Activated CD4-positive, alpha-beta T cell treated with anti-CD3 and anti-CD28 coated beads for 4 hours (primary cell): Measurements from ENCODE around the gene OR10A4.
"Not testable (repeated sequence)": the region's sequence is repeated elsewhere in the genome, so short reads cannot be mapped to it uniquely, and the experiment has no call there.

Experiments
- DNase-seq, 2 donors: peaks; one replicate each; pipeline ENCODE4 v3.0.0-alpha.2; 2020

The OR10A4 gene

DNA sequence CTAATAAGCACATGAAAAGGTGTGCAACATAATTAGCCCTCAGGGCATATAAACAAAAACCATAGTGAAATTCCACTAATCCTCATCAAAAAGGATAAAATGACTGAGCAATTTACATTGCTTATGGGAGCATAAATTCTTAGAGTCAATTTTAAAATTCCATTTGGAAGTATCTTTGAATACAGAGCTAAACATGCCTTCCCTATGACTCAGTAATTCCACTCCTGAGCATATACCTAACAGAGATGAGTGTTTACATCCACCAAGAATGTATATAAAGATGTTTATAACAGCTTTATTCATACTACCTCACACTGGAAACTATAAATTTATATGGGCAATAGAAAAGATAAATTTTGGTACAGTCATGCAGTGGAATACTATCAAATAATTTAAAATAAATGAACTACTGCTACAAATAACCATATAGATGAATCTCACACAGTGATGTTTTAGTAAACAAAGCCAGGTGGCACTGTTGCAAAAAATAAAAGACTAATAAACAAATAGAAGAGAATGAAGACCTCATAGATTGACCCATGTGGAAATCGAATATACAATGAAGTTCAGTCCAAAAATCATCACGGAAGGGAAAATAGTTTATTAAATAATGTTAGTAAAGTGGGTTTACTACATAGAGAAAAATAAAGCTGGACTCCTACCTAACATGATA lies 24.0 kb downstream of the OR10A4 start:
- no peak for DNase-seq

DNA sequence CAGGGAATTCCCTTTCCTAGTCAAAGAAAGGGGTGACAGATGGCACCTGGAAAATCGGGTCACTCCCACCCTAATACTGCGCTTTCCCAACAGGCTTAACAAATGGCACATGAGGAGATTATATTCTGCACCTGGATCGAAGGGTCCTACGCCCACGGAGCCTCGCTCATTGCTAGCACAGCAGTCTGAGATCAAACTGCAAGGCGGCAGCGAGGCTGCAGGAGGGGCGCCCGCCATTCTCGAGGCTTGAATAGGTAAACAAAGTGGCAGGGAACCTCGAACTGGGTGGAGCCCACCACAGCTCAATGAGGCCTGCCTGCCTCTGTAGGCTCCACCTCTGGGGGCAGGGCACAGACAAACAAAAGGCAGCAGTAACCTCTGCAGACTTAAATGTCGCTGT lies 28.4 kb downstream of the OR10A4 start:
- not testable (repeated sequence) for DNase-seq

- no peak for DNase-seq
These were observed 35.0 kb downstream of the OR10A4 start for GRCh38 chr11:6911378-6911777.

- DNase-seq, result no peak
These were observed 35.5 kb downstream of the OR10A4 start for GRCh38 chr11:6911948-6912347.

DNA sequence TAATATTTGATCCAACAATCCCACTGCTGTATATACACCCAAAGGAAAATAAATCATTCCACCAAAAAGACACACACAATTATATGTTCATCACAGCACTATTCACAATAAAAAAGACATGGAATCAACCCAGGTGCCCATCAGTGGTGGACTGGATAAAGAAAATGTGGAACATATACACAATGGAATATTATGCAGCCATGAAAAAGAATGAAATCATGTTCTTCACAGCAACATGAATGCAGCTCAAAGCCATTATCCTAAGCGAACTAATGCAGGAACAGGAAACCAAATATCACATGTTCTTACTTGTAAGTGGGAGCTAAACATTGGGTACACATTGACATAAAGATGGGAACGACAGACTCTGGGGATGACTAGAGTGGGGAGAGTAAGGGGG lies 43.3 kb downstream of the OR10A4 start:
- DNase-seq, result no peak

DNA sequence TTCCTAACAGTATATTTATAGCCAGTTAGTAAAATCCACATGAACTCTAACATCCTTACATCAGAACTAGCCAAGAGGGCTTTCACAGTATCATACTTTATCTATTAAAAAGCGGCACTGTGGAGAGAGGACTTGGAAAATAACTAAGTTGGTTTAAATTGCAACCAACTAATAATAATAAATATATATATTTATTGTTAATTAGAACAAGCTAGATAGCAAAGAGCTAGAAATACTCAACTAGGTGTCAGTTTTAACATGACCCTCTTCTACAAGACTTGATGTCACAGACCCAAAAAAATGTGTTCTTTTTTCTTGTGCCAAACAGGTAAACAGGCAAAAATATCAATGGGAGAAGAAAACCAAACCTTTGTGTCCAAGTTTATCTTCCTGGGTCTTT lies 44.3 kb downstream of the OR10A4 start, which contains the start of gene OR2D3:
OR2D3 (plus strand) TSS at position 301 of the 400 bp plus-strand sequence; CDS start at position 301, 0 bp downstream.
- DNase-seq, result no peak

DNA sequence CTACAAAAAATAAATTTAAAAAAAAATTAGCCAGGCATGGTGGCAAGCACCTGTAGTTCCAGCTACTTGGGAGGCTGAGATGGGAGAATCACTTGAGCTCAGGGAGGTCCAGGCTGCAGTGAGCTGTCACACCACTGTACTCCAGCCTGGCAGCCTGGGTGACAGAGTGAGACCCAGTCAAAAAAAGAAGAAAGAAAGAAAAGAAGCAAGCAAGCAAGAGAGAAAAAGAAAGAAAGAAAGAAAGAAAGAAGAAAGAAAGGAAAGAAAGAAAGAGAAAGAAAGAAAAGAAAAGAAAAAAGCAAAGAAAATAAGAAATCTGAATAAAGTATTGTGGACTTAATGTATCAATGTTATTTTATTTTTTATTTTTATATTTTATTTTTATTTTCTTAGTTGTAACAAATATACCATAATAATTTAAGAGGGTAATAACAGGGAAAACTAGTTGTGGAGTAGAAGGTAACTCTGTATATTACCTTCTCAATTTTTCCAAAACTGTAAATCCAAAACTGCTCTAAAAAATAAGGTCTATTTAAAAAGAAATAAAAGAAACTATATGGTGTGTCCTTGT lies 48.7 kb downstream of the OR10A4 start:
- no peak for DNase-seq

DNA sequence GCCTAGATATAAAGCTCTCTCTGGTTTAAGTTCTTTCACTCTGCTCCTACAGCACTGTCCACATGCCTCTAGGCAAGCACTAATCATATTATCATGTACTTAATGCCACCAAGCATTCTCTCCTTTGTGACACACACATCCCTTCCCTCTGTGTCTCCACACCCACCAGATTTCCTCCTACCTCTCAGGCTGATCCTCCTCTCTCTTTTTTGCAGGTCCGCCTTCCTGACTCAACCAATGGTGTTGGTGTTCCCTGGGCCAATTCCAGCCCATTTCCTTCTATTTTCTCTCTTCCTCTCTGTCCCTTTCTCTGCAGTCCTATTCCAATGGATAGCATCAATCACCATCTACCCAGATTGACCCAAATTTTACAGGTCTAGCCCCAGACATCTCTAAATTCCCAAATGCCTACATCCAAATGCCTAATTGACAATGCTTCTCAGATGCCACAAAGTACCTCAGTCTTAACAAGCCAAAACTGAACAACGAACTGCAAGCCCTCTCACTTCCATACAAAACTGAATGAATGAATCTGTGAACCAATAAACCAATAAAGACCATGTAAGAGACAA lies 49.3 kb downstream of the OR10A4 start:
- DNase-seq, result no peak

DNA sequence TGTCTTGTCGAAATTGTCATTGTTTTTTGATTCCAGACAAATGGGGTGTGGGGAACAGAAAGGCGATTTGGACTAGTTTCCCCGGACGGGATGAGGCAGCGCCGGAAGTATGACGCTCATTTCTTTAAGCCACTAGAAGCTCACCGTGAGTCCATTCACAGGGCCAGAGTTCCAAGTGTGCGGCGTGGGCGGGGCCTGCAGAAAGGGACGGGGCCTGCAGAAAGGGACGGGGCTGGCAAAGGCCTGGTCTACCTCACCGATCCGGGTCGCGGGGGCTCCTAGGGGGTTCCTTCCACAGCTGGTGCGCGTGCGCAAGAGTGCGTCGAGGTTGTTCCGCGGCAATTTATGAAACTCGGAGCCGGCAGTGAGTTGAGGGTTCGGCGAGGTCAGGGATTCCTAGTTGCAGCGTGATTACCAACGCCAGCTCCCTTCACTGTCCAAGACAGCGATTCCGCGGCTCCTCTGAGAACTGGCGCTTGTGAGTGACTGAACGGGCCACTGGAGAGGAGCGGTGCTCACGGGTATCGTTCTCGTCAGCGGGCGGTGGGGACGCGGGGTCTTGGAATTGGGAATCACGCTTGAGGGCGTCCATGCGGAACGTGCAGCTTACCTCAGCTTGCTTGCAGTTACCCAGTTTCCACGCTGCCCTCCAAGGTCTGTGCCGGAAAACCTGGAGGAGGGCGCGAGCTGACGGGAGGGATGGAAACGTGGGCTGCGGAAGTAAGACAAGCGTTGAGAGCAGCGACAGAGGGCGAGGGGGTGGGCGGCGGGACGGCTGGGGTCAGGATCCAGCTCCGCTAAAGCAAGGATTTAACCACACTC lies 50.0 kb downstream of the OR10A4 start, which contains the start of gene ZNF215:
ZNF215 (plus strand) TSS at position 219 of the 822 bp plus-strand sequence. CDS start 5,847 bp downstream, outside the sequence.
- DNase-seq, result peak in 1 of 2 donors; percentile 6

GRCh38 chr11:6927030-6927617 lies 50.7 kb downstream of the OR10A4 start:
- DNase-seq, result no peak
